Measurements from ENCODE around the gene SLC44A1.

Gene SLC44A1

GRCh38 chr9:105275938-105276337, 31.5 kb downstream of the SLC44A1 start:
- no peak for DNase-seq

- no peak for DNase-seq
Measured at GRCh38 chr9:105278751-105279150, 34.3 kb downstream of the SLC44A1 start.

GRCh38 chr9:105280691-105281090, 36.2 kb downstream of the SLC44A1 start:
- no peak for DNase-seq

GRCh38 chr9:105281272-105281671, 36.8 kb downstream of the SLC44A1 start:
- no peak for DNase-seq

GRCh38 chr9:105281926-105282325, 37.5 kb downstream of the SLC44A1 start:
- DNase-seq, result no peak

GRCh38 chr9:105282870-105283621, 38.6 kb downstream of the SLC44A1 start:
- no peak for DNase-seq

- DNase-seq, result no peak
Measured at GRCh38 chr9:105283795-105284194, 39.3 kb downstream of the SLC44A1 start.

GRCh38 chr9:105284463-105284862, 40.0 kb downstream of the SLC44A1 start:
- DNase-seq, result no peak

- DNase-seq, result no peak
Measured at GRCh38 chr9:105286098-105286497, 41.6 kb downstream of the SLC44A1 start.

GRCh38 chr9:105289305-105289704, 44.9 kb downstream of the SLC44A1 start:
- no peak for DNase-seq

GRCh38 chr9:105290418-105290817, 46.0 kb downstream of the SLC44A1 start:
- DNase-seq, result no peak

GRCh38 chr9:105290954-105291353, 46.5 kb downstream of the SLC44A1 start:
- no peak for DNase-seq

- DNase-seq, result no peak
Measured at GRCh38 chr9:105291422-105291859, 47.0 kb downstream of the SLC44A1 start.

GRCh38 chr9:105291938-105292337, 47.5 kb downstream of the SLC44A1 start:
- DNase-seq, result no peak

GRCh38 chr9:105293408-105293807, 49.0 kb downstream of the SLC44A1 start:
- no peak for DNase-seq

- DNase-seq, result no peak
Measured at GRCh38 chr9:105295201-105295550, 50.7 kb downstream of the SLC44A1 start.

- no peak for DNase-seq
Measured at GRCh38 chr9:105295986-105296385, 51.5 kb downstream of the SLC44A1 start.

- DNase-seq, result no peak
Measured at GRCh38 chr9:105296445-105296844, 52.0 kb downstream of the SLC44A1 start.

GRCh38 chr9:105296877-105297287, 52.4 kb downstream of the SLC44A1 start:
- DNase-seq, result no peak

- no peak for DNase-seq
Measured at GRCh38 chr9:105297442-105298075, 53.1 kb downstream of the SLC44A1 start.

GRCh38 chr9:105299190-105299854, 54.9 kb downstream of the SLC44A1 start:
- no peak for DNase-seq

GRCh38 chr9:105302728-105303127, 58.3 kb downstream of the SLC44A1 start:
- DNase-seq, result no peak

GRCh38 chr9:105305856-105306255, 61.4 kb downstream of the SLC44A1 start:
- no peak for DNase-seq

Data from NCI-H345 (cell line).